Measurements from ENCODE around the gene ABCB11.

Gene ABCB11

DNA sequence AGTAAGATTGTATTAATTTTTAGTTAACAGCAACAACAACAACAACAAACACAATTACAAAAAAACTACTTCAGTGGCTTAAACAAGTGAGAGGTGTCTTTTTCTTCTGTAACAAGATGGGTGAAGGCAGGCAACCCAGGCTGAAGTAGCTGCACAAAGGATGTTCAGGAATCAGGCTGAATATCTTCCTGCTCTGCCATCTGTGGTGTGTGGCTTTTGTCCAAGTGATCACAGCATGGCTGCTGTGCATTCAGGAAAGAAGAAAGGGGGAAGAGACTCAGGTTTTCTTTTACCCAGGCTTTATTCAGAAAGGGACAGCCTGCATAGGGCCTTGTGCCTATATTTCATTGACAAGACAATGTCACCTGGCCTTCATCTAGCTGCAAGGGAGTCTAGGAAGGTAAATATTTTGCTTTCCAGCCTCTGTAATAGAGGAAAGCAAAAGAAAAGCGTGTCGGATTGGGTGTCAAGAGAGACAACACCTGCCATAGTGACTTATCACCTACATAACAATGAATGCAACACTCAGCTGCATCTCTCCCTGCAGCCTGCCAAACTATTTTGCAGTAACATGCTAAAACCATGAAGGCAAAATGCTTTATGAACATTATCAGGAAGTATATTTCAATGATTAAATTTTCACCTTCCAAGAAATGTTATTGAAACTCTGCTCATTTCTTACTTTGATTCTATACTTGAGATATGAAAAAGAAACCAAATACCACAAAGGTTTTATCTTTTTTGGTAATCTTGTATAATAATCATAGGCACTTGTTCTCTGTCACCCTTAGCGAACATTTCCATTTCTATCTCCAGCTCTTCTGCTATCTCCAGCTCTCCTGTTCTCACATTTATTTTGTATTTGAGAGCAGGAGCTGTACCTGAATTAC, 115.4 kb downstream of the ABCB11 start:
- H3K27me3 ChIP-seq (ENCODE audit: insufficient read depth, poor library complexity, severe bottlenecking): no peaks in the 10 kb centered on the region
- DNase-seq (ENCODE audit: low read depth in 1 of 2, low spot score in 1 of 2): no peak
- H3K27ac ChIP-seq (replicated peaks): no peak overlapping the region
- TF ChIP-seq POLR2AphosphoS5 (IDR thresholded peaks at IDR 0.05; ENCODE audit: low read depth) (no peak), GABPA (IDR thresholded peaks at IDR 0.05; ENCODE audit: low read depth) (no peak), SPI1 (IDR thresholded peaks at IDR 0.05; ENCODE audit: borderline replicate concordance, low read depth) (no peak)
- TF ChIP-seq, protein P1, sequence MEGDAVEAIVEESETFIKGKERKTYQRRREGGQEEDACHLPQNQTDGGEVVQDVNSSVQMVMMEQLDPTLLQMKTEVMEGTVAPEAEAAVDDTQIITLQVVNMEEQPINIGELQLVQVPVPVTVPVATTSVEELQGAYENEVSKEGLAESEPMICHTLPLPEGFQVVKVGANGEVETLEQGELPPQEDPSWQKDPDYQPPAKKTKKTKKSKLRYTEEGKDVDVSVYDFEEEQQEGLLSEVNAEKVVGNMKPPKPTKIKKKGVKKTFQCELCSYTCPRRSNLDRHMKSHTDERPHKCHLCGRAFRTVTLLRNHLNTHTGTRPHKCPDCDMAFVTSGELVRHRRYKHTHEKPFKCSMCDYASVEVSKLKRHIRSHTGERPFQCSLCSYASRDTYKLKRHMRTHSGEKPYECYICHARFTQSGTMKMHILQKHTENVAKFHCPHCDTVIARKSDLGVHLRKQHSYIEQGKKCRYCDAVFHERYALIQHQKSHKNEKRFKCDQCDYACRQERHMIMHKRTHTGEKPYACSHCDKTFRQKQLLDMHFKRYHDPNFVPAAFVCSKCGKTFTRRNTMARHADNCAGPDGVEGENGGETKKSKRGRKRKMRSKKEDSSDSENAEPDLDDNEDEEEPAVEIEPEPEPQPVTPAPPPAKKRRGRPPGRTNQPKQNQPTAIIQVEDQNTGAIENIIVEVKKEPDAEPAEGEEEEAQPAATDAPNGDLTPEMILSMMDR (IDR thresholded peaks at IDR 0.05; ENCODE audit: insufficient read depth, low read length): no peak
- TF ChIP-seq, protein P2, sequence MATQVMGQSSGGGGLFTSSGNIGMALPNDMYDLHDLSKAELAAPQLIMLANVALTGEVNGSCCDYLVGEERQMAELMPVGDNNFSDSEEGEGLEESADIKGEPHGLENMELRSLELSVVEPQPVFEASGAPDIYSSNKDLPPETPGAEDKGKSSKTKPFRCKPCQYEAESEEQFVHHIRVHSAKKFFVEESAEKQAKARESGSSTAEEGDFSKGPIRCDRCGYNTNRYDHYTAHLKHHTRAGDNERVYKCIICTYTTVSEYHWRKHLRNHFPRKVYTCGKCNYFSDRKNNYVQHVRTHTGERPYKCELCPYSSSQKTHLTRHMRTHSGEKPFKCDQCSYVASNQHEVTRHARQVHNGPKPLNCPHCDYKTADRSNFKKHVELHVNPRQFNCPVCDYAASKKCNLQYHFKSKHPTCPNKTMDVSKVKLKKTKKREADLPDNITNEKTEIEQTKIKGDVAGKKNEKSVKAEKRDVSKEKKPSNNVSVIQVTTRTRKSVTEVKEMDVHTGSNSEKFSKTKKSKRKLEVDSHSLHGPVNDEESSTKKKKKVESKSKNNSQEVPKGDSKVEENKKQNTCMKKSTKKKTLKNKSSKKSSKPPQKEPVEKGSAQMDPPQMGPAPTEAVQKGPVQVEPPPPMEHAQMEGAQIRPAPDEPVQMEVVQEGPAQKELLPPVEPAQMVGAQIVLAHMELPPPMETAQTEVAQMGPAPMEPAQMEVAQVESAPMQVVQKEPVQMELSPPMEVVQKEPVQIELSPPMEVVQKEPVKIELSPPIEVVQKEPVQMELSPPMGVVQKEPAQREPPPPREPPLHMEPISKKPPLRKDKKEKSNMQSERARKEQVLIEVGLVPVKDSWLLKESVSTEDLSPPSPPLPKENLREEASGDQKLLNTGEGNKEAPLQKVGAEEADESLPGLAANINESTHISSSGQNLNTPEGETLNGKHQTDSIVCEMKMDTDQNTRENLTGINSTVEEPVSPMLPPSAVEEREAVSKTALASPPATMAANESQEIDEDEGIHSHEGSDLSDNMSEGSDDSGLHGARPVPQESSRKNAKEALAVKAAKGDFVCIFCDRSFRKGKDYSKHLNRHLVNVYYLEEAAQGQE (IDR thresholded peaks at IDR 0.05; ENCODE audit: insufficient replicate concordance, low read depth): no peak
- H3K4me3 ChIP-seq (replicated peaks; ENCODE audit: insufficient read depth, low read length): no peak overlapping the region

DNA sequence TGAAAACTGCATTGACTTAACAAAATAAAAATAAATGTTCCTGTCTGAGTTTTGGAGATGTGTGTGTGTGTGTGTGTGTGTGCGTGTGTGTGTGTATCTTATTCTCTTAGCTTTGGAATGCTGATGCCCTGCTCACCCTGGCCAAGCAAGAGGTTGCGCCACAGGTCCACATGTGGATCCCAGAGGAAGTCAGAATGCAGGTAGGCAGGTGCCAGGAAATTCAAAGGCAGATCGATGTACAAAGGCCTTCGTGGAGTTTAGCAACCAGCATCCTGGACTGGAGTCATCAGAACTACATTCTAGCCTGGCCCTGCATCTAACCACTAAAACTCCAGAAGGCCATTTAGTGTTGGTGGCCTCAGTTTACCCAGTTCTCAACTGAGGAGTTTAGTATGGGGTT, 117.6 kb downstream of the ABCB11 start:
- DNase-seq (ENCODE audit: low read depth in 1 of 2, low spot score in 1 of 2): no peak
- Histone ChIP-seq H3K27ac (replicated peaks) (no peak overlapping the region), H3K27me3 (ENCODE audit: insufficient read depth, poor library complexity, severe bottlenecking) (no peaks in the 10 kb centered on the region), H3K4me3 (replicated peaks; ENCODE audit: insufficient read depth, low read length) (no peak overlapping the region)
- TF ChIP-seq GABPA (IDR thresholded peaks at IDR 0.05; ENCODE audit: low read depth) (no peak), SPI1 (IDR thresholded peaks at IDR 0.05; ENCODE audit: borderline replicate concordance, low read depth) (no peak), POLR2AphosphoS5 (IDR thresholded peaks at IDR 0.05; ENCODE audit: low read depth) (no peak)
- TF ChIP-seq, protein P2 (IDR thresholded peaks at IDR 0.05; ENCODE audit: insufficient replicate concordance, low read depth): no peak
- TF ChIP-seq, protein P1 (IDR thresholded peaks at IDR 0.05; ENCODE audit: insufficient read depth, low read length): no peak

DNA sequence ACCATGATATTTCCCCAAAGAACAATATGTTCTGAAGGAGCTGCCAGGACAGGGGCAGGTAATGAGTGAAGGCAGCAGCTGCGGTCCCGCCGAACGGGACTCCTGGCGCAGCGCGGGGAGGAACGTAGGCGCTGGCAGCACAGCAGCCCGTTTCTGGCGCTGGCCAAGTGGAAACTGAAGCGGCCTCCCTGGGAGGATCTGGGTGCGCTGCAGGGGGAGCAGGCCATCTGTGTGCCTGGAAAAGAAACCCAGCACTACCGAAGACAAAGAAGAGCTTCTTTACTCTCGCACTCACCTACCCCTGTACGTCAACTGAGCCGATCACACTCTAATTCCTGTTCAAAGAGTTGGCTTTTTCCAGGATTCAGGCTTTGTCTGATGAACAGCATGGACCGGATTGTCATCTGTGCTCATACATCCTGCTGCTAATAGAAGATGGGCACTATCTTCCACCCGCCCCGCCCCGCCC, 118.2 kb downstream of the ABCB11 start:
- no peaks in the 10 kb centered on the region for H3K27me3 ChIP-seq (ENCODE audit: insufficient read depth, poor library complexity, severe bottlenecking)
- no peak overlapping the region for H3K4me3 ChIP-seq (replicated peaks; ENCODE audit: insufficient read depth, low read length)
- no peak for DNase-seq (ENCODE audit: low read depth in 1 of 2, low spot score in 1 of 2)
- H3K27ac ChIP-seq (replicated peaks): no peak overlapping the region
- TF ChIP-seq, protein P2 (IDR thresholded peaks at IDR 0.05; ENCODE audit: insufficient replicate concordance, low read depth): no peak
- no peak for TF ChIP-seq SPI1 (IDR thresholded peaks at IDR 0.05; ENCODE audit: borderline replicate concordance, low read depth)
- TF ChIP-seq POLR2AphosphoS5 (IDR thresholded peaks at IDR 0.05; ENCODE audit: low read depth): no peak
- TF ChIP-seq GABPA (IDR thresholded peaks at IDR 0.05; ENCODE audit: low read depth): no peak
- TF ChIP-seq, protein P1 (IDR thresholded peaks at IDR 0.05; ENCODE audit: insufficient read depth, low read length): no peak
